SJSA1 (cell line): ENCODE results near the gene CHI3L2. TPM values are rescaled to one million over a fixed set of nuclear protein-coding genes. Genes with fewer than 3 reads are reported as not detected.

Experiments
- DNase-seq, 2 experiments: peaks; one replicate each; pipeline ENCODE4 v3.0.0-alpha.2; 2015 to 2020; ENCODE audit warnings: low spot score in 2 of 2, low read depth in 1 of 2
- H3K27ac ChIP-seq: fragments of 250-450 bp; sonication (Bioruptor Pico); 2 replicates; pipeline ENCODE4 v1.5.1; 2020; ENCODE audit warnings: mild to moderate bottlenecking, moderate library complexity
- H3K27me3 ChIP-seq: fragments of 250-450 bp; sonication (Bioruptor Pico); replicated peaks from 2 replicates; pipeline ENCODE4 v1.5.1; 2020; ENCODE audit warnings: mild to moderate bottlenecking, moderate library complexity
- H3K36me3 ChIP-seq: fragments of 250-450 bp; sonication (Bioruptor Pico); 2 replicates; pipeline ENCODE4 v1.5.1; 2020; ENCODE audit warnings: mild to moderate bottlenecking
- H3K4me1 ChIP-seq: fragments of 250-450 bp; sonication (Bioruptor Pico); replicated peaks from 2 replicates; pipeline ENCODE4 v1.6.1; 2021; ENCODE audit warnings: mild to moderate bottlenecking
- H3K4me3 ChIP-seq: fragments of 250-450 bp; sonication (Bioruptor Pico); 2 replicates; pipeline ENCODE4 v1.5.1; 2020; ENCODE audit warnings: mild to moderate bottlenecking
- H3K9me3 ChIP-seq: fragments of 250-450 bp; sonication (Bioruptor Pico); replicated peaks from 2 replicates; pipeline ENCODE4 v1.5.1; 2020; ENCODE audit warnings: mild to moderate bottlenecking
- total RNA-seq: library from RNA; depleted of rRNA; stranded (reverse); fragments of >200 nt; shearing (Covaris generic); gene quantifications from 2 replicates; pipeline ENCODE4 v1.2.3, GENCODE V29; 2014

Gene CHI3L2
- total RNA-seq, 1 experiment from 2014 or later, result not detected

DNA sequence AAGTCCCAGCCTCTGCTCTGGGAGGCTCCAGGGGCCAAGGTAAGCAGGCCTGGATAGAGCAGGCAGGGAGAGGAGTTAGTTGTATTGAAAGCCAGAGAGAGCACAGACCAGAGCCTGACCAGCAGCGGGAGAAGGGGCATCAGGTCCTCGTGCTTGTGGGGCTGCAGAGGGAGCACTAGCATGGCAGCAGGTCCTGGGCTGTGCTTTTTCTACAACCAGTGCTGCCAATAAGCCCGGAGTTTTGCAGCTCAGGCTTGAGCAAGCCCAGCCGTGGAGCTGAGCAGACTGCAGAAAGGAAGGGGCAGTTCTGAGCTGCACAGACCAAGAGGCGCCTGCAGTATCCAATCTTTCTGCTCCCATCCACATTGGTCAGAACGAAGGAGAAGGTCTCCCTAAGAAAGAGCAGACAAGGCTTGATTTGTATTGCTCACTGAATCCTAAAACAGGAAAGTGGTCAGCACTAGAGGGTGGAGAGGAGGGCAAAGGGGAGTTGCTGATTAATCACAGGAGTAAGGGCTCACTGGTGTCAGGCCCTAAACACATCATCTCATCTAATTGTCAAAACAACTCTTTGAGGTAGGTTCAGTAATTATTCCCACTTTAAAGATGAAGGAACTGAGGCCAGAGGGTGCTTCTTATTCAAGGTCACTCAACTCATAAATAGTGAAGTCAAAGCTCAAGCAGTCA, 29.8 kb upstream of the CHI3L2 start:
- Histone ChIP-seq H3K4me1 (no peaks in the 10 kb centered on the region), H3K27ac (no peak overlapping the region), H3K4me3 (no peak overlapping the region), H3K36me3 (no peaks in the 10 kb centered on the region), H3K9me3 (no peaks in the 10 kb centered on the region), H3K27me3 (peaks cover 5% of the 10 kb centered on the region; the same call in 1 of the 2 replicates)
- DNase-seq, result no peak

DNA sequence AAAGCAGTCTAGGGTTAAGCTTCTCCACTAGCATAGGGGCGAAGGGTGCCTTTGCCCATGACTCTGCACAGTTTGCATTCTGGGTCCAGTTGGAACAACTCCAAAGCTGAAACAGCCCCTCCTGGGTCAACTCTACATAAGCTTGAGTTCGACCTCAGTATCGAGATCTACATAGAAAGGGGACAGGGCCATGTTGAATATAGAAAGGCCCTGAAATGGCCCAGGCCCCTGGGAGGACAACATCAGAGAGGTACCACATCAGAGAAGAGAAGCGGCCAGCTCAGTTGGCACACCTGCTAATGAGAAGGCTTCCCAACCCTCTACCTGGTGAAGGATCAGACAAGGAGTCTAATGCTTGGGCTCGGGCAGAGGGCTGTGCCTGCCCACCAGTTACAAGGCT, 28.7 kb upstream of the CHI3L2 start:
- H3K27me3 ChIP-seq, result peaks cover 12% of the 10 kb centered on the region
- no peak overlapping the region for H3K4me3 ChIP-seq
- DNase-seq, result no peak
- H3K27ac ChIP-seq, result no peak overlapping the region
- H3K36me3 ChIP-seq, result no peaks in the 10 kb centered on the region
- H3K4me1 ChIP-seq, result no peaks in the 10 kb centered on the region; the same call in 1 of the 2 replicates
- no peaks in the 10 kb centered on the region for H3K9me3 ChIP-seq

DNA sequence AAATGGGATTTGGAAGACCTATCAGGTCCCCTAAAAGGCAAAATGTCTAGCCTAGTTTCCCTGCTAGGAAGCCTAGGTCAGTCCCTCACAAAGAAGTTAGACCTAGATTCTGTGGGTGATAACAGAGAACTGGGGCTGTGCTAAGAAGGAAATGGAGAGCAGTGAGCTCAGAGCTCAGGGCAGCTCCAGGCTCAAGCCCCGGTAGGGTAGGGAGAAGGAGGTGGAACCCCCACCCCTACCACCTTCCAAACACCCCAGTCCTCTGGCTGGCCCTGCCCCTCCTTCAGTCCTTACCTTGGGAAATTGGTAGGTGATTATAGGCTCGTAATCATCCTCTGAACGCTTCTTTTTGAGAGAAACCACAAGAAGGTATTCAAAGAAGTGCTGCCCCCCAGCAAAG, 28.2 kb upstream of the CHI3L2 start:
- Histone ChIP-seq H3K36me3 (no peaks in the 10 kb centered on the region), H3K9me3 (no peaks in the 10 kb centered on the region), H3K4me3 (no peak overlapping the region), H3K27me3 (peaks cover 16% of the 10 kb centered on the region), H3K27ac (no peak overlapping the region), H3K4me1 (peaks cover 3% of the 10 kb centered on the region)
- DNase-seq, result no peak

DNA sequence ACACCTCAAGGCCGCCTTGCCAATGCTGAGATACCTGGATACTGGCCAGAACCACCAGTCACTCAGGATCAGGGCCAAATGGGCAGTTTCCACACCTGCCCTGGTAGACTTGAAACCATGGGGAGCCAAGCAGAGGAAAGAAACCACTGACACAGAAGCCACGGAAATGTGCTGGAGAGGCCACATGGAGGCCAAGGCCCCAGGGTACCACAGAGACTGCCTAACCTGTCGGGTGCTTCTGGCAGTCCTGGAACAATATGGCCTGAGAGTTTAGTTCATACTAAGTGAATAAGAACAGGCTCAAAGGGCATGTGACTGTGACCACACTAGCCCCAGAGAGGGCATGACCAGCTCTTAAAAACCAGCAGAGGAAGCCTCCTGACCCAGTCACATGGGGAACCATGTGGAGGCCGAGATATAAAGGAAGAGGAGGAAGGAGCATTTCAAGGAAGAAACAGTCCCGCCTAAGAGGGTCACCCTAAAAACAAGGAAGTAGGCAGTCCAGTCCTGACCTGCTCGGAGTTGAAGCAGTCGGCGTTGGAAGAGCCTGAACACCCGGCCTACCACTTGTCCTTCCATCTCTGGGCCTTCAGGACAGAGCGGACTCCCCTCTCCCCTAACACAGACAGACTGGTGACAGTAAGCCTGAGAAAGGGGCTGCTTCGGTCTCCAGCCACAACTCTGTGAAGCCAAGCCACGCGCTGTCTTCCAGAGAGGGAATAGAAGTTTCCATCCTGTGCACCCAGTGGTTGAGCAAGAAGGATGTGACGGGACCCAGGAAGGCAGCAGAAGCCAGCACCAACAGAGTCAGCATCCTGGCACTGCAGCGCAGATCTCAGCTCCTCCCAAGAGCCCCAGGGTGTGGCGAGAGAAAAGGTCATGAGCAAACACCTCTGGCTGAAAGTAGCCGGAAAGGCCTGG, 27.4 kb upstream of the CHI3L2 start, which contains the start of gene DENND2D:
Gene DENND2D, minus strand, starts transcription at position 766 of the 921 bp plus-strand sequence. Its CDS starts 187 bp downstream, at position 579.
- Histone ChIP-seq H3K27ac (no peak within 1 kb of the TSS), H3K9me3 (no peaks in the 10 kb centered on the region), H3K4me3 (no peak within 1 kb of the TSS), H3K36me3 (no peaks in the 10 kb centered on the region), H3K4me1 (peaks cover 9% of the 10 kb centered on the region), H3K27me3 (peaks cover 24% of the 10 kb centered on the region)
- no peak for DNase-seq

DNA sequence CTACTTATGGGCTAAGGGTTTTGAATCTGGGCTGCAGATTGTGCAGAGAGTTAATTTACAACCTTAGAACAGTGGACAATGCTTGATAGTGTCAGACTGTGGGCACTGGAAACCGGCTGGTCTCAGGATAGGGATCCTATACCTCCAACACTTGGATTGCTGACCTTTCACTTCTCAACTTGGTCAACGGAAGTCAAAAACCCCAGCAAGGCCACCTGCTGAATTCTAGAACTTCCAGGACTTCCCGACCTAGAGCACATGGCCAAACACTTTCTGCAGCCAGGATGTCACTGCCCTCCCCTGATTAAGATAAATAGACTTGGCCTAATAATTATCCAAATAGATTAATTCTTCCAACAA, 26.7 kb upstream of the CHI3L2 start:
- Histone ChIP-seq H3K36me3 (no peaks in the 10 kb centered on the region), H3K9me3 (no peaks in the 10 kb centered on the region), H3K4me1 (peaks cover 12% of the 10 kb centered on the region), H3K27me3 (peaks cover 29% of the 10 kb centered on the region), H3K27ac (no peak overlapping the region), H3K4me3 (no peak overlapping the region)
- no peak for DNase-seq

DNA sequence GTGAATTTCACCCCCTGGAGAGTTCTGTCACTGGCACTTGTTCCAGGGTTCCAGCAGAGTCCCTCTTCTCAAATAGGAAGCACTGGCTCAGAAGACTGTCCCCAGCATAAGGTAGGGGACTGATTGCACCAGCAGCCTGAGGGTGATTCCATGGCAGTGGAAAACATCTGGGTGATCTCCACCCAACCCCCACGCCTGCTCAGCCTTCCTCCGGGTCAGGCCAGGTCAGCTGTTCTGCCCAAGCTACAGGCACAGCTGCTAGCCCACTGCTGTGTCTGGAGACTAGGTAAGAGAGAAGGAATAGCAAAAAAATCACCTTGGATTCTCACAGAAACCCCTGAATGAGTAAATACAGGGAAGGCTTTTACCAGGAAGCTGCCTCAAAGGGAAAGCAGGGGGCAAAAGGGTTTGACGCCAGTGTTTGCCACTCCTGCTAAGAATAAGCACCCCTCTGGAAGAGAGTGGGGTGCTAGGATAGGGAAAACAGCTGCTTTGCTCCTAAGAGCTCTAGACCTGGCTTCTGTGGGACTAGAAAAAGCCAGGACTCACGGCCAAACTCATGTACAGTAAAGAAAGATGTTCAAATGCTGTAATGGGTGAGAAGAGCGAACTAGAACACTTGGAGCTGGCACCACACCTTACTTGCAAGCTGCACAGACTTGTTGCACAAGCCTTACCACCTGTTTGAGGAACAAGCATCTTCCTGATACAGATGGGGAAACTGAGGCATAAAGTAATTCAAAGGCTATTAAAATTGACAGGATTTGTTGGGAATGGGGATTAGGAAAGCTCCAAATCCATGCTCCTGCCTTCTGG, 26.0 kb upstream of the CHI3L2 start:
- H3K9me3 ChIP-seq, result no peaks in the 10 kb centered on the region
- H3K27me3 ChIP-seq, result peaks cover 29% of the 10 kb centered on the region

DNA sequence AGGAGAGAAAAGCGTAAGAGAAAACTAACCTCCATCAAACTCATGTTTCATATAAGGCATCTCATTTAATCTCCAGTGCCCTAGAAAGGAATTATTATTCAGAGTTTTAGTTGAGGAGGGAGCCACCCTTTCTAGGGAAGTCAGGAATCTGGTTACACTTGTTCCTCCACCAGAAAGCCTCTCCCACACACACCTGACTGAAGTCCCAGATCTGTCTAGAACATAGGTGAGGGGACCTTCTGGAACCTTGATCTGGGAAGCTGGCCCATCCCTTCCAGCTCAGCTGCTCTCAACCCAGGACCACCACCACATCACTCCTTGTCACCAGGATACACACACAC, 25.2 kb upstream of the CHI3L2 start:
- H3K36me3 ChIP-seq, result no peaks in the 10 kb centered on the region
- no peak for DNase-seq
- H3K27me3 ChIP-seq, result peaks cover 29% of the 10 kb centered on the region
- H3K9me3 ChIP-seq, result no peaks in the 10 kb centered on the region
- H3K4me1 ChIP-seq, result peaks cover 12% of the 10 kb centered on the region
- H3K4me3 ChIP-seq, result no peak overlapping the region
- H3K27ac ChIP-seq, result no peak overlapping the region

More for the DNA sequence above, 26.0 kb upstream of the CHI3L2 start:
- Histone ChIP-seq H3K4me1 (peaks cover 12% of the 10 kb centered on the region), H3K36me3 (no peaks in the 10 kb centered on the region), H3K4me3 (no peak overlapping the region), H3K27ac (no peak overlapping the region)
- DNase-seq, result no peak

DNA sequence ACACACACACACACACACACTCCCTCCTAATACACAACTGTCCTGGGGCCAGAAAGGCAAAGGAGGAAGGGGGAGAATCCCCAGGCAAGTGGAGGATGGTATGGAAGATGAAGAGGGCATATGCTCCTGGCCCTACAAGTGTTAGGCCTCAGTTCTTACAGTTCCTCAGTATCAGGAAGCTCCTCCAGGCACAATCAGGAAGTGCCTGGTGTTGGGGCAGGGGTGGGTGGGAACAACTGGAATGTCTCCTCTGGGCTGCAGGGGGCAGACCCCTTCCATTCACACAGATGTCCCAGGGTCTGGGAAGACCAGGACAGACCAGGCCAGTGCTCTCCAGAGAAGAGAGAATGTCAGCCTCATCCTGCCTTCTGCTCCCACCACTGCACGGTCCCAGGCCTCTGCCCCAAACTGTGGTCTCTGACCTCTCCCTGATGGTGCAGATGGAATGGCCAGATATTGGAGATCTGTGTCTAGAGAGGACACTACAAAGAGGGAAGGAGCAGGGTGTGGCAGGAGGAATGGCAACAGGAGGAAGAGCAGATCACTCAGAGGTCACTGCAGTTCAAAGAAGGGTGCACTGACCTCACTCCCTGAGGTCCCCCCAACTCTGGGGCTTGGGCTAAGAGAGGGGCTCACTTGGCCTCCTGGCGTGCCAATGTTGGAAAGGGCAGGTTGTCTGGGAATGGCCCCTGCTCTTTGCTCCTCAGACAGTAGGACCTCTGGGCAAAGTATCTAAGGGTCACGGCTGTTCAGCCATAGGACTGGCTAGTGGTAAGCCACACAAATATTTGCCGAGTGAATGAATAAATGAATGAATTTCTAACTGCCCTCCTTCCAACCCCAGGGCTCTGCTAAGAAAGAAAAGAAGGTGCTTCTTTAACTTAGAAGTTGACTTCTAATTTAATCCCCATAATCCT, 24.5 kb upstream of the CHI3L2 start:
- Histone ChIP-seq H3K36me3 (no peaks in the 10 kb centered on the region), H3K4me3 (no peak overlapping the region), H3K9me3 (no peaks in the 10 kb centered on the region), H3K4me1 (peaks cover 12% of the 10 kb centered on the region), H3K27me3 (peaks cover 26% of the 10 kb centered on the region), H3K27ac (no peak overlapping the region)
- DNase-seq, result no peak

DNA sequence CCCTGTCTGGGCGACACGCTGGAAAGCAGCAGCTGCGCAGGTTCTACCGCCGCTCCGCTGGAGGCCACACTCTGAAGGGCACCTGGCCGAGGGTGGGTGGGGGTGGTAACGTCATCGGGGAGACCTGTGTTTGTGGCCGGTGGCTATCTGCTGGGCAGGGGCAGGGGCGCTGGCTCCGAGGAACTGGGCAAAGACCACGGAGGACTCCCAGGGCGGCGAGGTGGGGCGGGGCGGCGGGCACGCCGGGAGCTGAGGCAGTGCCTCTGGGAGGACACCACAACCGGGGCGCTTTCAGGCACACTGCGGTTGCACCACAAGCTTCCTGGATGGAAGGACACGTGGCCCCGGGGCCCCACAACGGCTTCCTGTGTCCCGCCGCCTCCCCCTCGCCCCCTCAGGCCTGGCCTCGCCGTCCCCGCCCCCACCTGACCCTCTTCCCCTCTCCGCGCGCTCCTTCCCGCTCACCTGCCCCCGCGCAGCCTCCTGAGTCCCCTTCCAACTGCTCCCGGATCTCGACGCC, 23.8 kb upstream of the CHI3L2 start:
- peaks cover 12% of the 10 kb centered on the region for H3K4me1 ChIP-seq
- H3K36me3 ChIP-seq, result no peaks in the 10 kb centered on the region
- H3K27me3 ChIP-seq, result peaks cover 32% of the 10 kb centered on the region
- H3K4me3 ChIP-seq, result peak overlapping the region; percentile 35
- H3K27ac ChIP-seq, result no peak overlapping the region
- DNase-seq, result no peak
- no peaks in the 10 kb centered on the region for H3K9me3 ChIP-seq

DNA sequence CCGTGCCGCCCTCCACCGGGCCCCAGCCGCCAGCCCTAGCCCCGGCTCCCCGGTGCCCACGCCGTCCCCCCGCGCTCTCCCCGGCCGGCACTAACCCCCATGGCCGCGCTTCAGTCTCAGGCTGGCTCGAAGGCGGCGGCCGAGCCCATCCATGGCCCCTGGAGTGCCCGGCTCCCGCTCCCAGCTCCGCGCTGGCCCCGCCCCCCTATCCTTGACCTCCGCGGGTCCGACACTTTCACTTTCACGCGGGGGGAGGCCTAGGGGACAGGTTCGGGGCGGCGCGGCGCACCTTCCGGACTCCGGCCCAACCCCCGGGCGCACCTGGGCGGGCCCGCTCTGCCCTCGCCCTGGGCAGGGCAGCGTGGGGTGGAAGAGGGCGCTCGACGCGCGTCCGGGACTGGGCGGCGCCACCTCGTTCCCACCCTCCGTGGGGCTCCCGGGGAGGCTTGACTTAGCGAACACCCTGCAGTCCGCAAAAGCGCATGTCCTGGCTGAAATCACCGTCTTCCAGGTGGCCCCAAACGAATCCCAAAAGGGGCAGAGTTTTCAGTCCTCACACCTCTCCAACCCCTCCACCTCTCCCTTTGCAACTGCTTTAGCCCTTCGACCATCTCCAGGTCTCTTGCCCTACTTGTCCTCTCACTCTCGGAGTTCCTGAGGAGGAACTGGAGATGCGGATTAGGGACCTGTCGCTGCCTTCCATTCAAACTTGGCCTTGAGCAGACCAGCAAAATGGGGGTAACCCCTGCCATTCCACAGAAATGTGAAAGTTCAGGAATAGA, 23.1 kb upstream of the CHI3L2 start:
- H3K36me3 ChIP-seq, result no peaks in the 10 kb centered on the region
- H3K27ac ChIP-seq, result no peak overlapping the region
- H3K9me3 ChIP-seq, result no peaks in the 10 kb centered on the region
- peak overlapping the region; percentile 35 for H3K4me3 ChIP-seq
- no peak for DNase-seq
- H3K4me1 ChIP-seq, result peaks cover 12% of the 10 kb centered on the region
- peaks cover 35% of the 10 kb centered on the region for H3K27me3 ChIP-seq

DNA sequence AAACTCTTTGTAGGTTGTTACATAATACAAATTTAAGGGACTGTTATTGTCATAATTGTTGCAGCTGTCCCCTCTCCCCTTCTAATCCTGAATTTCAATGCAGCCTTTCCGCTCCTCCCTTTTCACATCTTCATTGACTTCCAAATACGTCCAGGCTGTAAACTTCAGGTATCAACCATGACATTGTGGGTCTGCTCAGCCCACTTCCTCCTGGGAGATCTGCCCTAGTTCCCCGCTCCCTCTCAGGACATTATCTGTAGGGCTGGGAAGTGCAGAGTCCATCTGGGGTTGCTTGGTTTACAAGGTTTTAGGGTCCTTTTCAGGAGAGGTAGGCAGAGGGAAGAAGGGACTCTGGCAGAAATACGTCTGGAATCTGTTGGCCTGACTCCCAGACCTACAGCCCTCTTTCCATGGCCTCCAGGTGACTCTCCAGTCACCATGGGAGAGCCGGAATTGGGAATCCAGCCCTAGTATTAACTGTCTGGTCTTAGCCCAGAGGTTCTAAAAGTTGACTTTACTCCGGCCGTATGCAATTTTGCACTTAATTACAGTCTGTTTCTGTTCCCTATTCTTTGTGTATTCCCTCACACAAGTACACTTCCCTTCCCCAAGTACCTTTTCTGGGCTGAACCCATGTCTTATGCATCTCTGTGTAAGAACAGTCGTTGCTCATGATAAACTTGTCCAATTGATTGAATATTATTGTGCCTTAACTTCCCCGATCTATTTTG, 22.4 kb upstream of the CHI3L2 start:
- DNase-seq, result no peak
- Histone ChIP-seq H3K36me3 (no peaks in the 10 kb centered on the region), H3K27ac (no peak overlapping the region), H3K27me3 (peaks cover 35% of the 10 kb centered on the region), H3K4me3 (no peak overlapping the region), H3K4me1 (peaks cover 12% of the 10 kb centered on the region), H3K9me3 (no peaks in the 10 kb centered on the region)

DNA sequence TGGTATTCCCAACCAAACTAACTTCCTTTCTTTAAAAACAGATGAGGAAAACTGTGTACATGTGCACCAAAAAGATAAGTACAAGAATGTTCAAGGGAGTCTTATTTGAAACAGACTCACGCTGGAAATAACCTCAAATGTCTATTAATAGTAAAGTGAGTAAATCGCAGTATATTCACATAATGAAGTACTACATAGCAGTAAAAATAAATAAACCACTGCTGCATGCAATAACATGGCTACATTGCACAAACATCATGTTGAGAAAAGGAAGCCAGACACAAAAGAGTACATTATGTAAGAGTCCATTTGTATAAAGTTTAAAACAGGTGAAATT, 21.8 kb upstream of the CHI3L2 start:
- H3K4me3 ChIP-seq, result no peak overlapping the region
- H3K4me1 ChIP-seq, result peaks cover 12% of the 10 kb centered on the region
- no peak overlapping the region for H3K27ac ChIP-seq
- no peaks in the 10 kb centered on the region for H3K9me3 ChIP-seq
- peaks cover 35% of the 10 kb centered on the region for H3K27me3 ChIP-seq
- no peak for DNase-seq
- H3K36me3 ChIP-seq, result no peaks in the 10 kb centered on the region
